ENCODE data around the gene PGA4.
"Not testable (repeated sequence)": the region's sequence is repeated elsewhere in the genome, so short reads cannot be mapped to it uniquely, and the experiment has no call there.

- not testable (repeated sequence) for TF ChIP-seq MAX (CRISPR knock-in tag; IDR thresholded peaks at IDR 0.05); ATF3 (CRISPR knock-in tag; conservative IDR thresholded peaks at IDR 0.05); CTCF (IDR thresholded peaks at IDR 0.05); RELA (CRISPR knock-in tag; IDR thresholded peaks at IDR 0.05; ENCODE audit: borderline replicate concordance); FOXK1 (CRISPR knock-in tag; IDR thresholded peaks at IDR 0.05); TP53 (CRISPR knock-in tag; IDR thresholded peaks at IDR 0.05); STAT6 (CRISPR knock-in tag; conservative IDR thresholded peaks at IDR 0.05; ENCODE audit: low read depth); ATF2 (CRISPR knock-in tag; IDR thresholded peaks at IDR 0.05; ENCODE audit: borderline replicate concordance, low read depth); NR1H2 (CRISPR knock-in tag; IDR thresholded peaks at IDR 0.05); EMX1 (CRISPR knock-in tag; IDR thresholded peaks at IDR 0.05)
Measured at GRCh38 chr11:61250796-61251765, 28.9 kb downstream of the PGA4 start.

All from WTC11 (cell line).